Stromal cell of bone marrow (primary cell): ENCODE measurements around the gene SDF2L1.

Source experiments
- DNase-seq: peaks from one replicate; pipeline ENCODE4 v3.0.0-alpha.2; 2012; ENCODE audit warnings: low read depth

SDF2L1 gene

DNA sequence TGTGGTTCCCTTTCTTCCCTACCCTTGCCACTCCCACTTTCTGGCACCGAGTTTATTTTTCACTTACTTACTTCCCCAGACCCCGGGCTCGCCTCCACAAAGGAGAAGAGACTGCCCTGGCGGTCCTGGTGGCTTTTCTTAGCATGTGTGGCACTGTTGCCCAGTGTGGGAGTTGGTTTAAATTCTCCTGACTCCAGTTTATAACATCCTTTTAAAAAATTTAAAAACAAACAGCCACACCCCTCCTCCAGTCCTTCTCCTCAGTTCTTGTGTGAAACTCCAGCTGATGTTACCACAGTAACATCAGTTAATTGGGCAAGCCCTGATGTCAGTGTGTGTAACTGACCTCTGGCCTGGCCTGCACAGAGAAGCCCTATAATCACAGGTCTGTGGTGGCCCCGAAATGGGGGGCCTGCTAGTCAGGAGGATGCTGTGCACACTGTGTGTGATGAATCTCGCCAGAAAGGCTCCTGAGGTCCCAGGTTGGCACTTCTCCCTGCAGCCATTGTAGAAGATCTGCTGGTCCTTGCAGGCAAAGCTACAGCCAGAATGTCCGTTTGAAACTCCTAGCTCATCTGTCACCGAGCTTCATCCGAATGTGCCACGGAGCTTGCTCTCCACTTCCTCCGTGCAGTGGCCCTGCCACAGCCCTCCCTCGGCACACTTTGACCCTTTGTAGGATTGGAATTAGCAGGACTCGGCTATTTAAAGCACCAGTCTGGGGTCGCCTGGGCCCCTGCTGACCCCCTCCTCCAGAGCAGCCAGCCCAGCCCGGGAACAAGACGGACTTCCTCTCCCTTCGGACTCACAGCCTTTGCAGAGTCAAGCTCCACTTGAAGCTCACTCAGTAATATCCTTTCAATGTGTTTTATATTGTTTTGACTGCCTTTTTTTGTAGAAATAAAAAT is 19.8 kb upstream of the SDF2L1 start:
- DNase-seq = peak; percentile 14

DNA sequence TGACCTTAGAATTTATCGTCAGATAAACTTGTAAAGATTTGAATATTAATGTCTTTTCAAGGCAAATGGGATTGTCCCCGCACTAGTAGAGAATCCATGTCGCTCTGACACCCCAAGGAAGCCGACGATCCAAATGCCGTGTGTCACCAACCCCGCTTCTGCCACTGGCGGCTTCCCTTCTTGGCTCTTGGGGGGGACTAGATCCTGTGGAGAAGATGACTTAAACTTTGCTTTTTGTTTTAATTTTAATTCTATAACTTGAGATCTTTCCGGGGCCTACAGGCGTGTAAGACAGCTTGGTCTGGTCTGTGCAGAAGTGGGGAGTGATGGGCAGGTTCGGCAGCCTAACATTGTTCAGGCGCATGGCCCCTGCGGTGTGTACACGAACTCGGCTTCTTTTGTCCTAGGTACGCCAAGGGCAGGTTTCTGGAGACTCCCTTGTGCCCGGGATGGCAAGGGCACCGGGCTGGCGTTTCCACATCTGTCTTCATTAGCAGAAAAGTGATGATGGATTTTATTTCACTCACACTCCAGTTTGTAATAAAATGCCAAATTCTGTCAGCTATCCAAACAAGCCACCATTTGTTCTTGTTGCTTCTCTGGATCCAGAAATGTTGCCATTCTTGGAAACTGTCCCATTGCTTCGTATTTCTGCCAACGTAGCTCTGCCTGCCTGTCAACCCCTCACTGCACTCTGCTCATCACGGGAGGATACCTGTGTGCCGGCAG is 19.0 kb upstream of the SDF2L1 start:
- no peak for DNase-seq

- no peak for DNase-seq
These were observed 18.5 kb upstream of the SDF2L1 start for GRCh38 chr22:21623648-21623970.

- peak; percentile 9 for DNase-seq
These were observed 17.8 kb upstream of the SDF2L1 start for GRCh38 chr22:21624120-21624879.

- DNase-seq = no peak
These were observed 17.0 kb upstream of the SDF2L1 start for GRCh38 chr22:21624880-21625791.

DNA sequence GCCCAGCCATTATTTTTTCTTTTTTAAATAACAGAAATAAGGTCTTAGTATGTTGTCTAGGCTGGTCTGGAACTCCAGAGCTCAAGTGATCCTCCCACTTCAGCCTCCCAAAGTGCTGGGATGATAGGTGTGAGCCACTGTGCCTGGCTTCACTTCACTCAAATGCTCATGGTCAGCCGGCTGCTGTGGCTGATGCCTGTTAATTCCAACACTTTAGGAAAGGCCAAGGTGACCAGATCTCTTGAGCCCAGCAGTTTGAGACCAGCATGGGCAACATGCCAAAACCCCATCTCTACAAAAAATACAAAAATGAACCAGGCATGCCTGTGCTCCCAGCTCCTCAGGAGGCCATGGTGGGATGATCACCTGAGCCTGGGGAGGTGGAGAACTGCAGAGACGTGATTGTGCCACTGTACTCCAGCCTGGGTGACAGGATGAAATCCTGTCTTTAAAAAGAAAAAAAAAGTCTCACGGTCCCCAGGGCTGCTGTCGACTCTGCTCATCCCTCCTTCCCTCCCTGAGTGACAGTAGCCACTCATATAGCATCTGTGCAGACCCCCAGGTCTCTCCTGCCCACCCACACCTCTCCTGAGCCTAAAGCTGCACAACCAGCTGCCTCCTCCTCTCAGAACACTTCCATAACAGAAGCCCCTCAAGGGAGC is 15.9 kb upstream of the SDF2L1 start:
- DNase-seq = no peak

GRCh38 chr22:21626735-21627469 is 15.2 kb upstream of the SDF2L1 start:
- no peak for DNase-seq

GRCh38 chr22:21628386-21629254 is 13.5 kb upstream of the SDF2L1 start:
- no peak for DNase-seq

DNA sequence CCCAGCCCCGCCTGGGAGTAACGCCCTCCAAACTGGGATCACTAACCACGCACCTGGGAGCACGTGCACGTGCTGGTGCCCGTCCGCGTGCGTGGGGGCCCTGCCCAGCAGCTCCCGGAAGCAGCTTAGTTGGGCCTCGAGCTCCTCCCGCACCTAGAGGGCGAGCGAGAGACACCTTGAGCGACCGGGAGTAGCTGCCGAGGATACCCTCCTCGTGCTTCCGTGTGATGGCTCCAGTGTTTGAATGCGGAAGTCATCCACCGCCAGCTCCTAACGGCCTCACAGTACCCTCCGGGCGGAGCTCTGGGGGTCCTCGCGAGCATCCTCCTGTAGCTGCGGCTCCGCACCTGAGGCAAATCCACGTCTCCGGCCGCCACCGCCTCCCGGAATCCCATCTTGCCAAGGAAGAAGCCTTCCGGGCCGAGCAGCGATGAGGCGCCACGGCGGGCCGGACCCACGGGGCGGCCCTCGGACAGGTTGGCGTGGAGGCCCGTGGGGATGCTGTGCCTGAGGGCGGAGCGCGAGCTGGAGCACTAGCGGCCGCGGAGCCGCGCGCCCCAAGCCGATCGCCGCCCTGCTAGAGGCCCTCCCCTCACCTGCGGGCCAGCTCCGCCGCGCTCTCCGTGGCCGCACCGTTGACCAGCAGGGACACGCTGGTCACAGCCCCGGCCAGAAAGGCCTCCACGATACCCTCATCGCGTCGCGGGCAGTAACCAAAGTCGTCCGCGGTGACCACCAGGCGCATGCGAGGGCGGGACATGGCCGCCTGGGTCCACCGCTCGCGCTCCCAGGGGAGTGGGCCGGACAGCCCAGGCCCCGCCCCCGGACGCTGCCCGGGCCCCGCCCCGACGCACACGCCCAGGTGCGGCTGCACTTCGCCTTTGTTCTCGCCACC is 12.6 kb upstream of the SDF2L1 start, which contains the start of gene YDJC:
Gene YDJC (minus strand): TSS at position 768 of the 895 bp plus-strand sequence. CDS start 8 bp downstream, at position 760.
- peak; percentile 77 for DNase-seq

DNA sequence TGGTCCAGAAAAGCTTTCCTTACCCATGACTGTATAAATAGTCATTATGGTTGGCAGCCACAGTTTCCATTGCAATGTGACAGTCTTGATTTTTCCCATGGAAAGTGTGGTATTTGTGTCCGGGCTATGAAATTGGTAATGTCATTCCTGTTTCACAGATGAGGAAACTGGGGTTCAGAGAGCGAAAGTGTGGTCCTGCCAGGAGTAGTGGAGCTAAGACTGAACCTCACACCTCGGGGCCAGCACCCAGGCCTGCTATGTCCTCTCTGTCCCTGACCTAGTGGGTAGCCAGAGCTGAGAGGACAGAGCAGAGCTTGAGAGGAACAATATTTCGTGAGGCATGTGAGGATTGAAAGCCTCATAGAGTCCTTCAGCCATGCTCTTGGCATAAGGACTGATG is 11.1 kb upstream of the SDF2L1 start:
- no peak for DNase-seq

DNA sequence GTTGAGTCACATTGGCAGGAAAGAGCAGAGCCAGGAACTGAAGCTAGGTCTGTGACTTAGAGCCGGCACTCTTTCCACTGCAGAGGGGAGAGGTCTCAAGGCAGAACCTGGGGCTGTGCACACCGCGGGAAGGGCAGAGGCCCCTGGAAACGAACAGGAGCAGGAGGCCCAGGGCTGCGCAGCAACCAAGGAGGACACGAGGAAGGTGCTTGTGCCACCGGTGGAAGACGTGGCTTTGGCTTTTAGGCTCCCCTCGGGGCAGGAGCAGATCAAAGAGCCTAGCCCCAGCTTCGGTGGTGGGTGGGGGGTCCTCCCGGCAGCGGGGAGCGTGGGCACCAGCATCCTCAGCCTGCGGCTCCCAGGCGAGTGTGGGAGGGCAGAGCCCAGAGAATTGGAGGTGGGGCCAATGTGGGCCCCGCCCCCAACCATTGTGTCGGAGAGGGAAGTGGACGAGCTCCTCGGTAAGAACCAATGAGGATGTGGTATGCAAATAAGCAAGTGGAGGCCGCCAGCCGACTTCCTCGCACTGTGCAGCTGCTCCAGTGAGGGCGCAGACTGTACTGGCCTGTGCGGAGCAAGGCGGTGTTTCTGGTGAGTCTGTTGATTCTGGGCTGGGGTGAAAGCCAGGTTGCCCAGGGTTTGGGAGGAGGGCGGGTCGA is 9.7 kb upstream of the SDF2L1 start, which contains the start of gene CCDC116:
Gene CCDC116 (plus strand): TSS at position 524 of the 659 bp plus-strand sequence. CDS start 422 bp downstream, outside the sequence.
- no peak for DNase-seq

DNA sequence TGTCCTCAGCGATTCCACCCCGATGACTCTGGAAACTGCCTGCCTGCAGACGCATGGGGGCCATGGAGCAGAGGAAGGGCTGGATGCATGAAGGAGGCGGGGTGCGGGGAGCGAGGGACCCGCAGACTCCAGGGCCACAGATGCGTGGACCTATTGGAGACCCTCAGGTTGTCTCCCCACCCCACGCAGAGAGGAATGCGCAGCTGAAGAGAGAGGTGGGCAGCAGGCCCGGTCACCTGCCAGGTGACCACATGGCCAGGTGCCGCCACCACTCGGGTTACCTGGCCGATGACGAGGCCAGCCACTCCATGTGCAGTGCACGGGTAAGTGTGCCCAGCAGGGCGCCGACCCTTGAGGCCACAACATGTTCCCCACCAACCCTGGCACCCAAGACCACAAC is 9.2 kb upstream of the SDF2L1 start:
- DNase-seq = no peak

DNA sequence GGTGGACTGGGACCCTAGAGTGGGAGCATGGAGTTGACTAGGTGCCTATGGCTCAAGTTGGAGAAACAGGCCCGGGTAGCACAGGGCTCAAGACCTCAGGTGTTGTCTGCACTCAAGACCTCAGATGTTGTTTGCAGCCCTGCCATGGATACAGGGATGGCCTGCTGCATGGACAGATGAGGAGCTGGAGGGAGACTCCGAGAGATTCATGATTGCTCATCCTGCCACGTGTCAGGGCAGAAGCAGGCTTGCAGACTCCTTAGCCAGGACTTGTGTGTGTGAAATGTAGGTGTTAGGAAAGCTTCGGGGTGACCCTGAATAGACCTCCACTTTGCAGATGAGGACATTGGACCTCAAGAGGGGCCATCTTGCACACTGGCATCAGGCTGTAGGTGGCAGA is 8.6 kb upstream of the SDF2L1 start:
- DNase-seq = no peak

DNA sequence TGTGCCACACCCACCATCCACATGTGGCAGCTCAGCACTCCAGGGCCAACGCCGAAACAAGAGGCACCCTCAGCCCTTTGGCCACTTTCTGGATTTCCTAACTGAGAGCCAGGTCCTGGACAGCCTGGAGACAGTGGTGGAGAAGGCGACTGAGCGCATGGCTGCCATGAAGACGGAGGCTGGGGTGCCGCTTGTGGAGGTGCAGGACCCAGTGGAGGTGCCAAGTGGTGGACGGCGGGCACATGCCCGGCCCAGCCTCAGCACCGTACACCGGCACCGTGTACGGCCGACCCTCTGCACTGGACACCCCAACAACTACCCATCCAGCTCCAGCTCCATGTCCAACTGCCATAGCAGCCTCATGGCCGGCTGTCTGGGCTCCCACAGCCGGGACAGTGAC is 8.0 kb upstream of the SDF2L1 start:
- no peak for DNase-seq

GRCh38 chr22:21634844-21635243 is 7.3 kb upstream of the SDF2L1 start:
- DNase-seq = no peak

DNA sequence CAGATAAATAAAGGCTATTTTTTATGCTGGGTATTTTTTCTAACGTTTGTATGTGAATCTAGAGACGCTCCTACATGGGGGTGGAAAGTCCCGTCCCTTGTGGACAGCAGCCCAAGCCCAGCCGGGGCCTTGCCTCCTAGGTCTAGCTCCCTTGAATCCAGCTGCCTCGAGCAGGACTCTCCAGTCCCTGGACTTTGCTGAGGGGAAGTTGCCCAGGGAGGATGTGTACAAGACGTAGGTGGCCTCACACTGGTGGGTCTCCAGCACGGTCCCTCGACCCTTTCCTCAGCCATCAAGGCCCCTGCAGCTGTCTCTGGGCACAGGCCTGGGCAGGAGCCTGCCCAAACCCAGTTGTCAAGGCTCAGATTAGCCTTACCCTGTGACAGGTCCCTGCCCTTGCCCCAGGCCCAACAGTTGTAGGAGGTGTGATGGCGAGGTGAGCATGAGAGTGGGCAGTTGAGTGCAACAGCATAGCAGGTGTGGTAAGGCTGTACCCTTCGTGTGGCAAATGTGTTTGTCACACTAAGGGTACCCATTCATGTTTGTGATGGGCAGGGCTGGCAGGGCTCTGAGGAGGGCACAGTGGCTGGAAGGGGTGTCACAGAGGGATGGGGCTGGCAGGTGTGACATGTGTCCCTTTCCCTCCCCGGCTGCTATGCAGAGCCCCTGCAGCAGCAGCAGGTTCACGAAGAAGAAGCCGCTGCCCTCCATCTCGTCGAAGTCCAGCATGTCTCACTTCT is 6.2 kb upstream of the SDF2L1 start:
- no peak for DNase-seq
